K562 (cell line): ENCODE measurements around the gene TMEM131. TPM values are rescaled to one million over a fixed set of nuclear protein-coding genes. Genes with fewer than 3 reads are reported as not detected.

ENCODE experiments used
- ATAC-seq: fragments of 200-7000 bp; cut with Tn5 transposase; 3 replicates; pipeline ENCODE4 v1.9.1; 2020; ENCODE audit warnings: moderate library complexity
- BruUV-seq: library from RNA; stranded (reverse); fragments of 400-500 nt; replicated peaks from 2 replicates; lab custom pipeline; 2021; lab: Mats Ljungman, UMichigan
- CTCF ChIA-PET: fragments of 300-600 bp; formaldehyde crosslinking; extraction: SDS; loops from one replicate; lab custom pipeline; 2021; ENCODE audit warnings: low intra/inter-chr PET ratio; lab: Yijun Ruan, JAX
- POLR2A ChIA-PET: fragments of 300-600, 350-650 bp; sonication (Branson Sonifier 250); formaldehyde crosslinking; extraction: SDS; loops from one replicate; lab custom pipeline; 2021; ENCODE audit warnings: antibody characterized with exemption, inconsistent platforms; lab: Yijun Ruan, JAX
- DNase-seq, 4 experiments: peaks; one replicate each; pipeline versions ENCODE4 v3.0.0 to v3.0.0-alpha.2; 2011 to 2018; ENCODE audit warnings: low spot score in 3 of 4, mixed read lengths in 3 of 4; ENCODE audit errors: extremely low read depth in 1 of 4
- FAIRE-seq: peaks from 2 replicates; lab custom pipeline; 2011; peaks lifted over from hg19 to GRCh38; lab: Jason Lieb, UNC
- H2AFZ ChIP-seq: 2 replicates; pipeline ENCODE4 v1.6.0; 2011; ENCODE audit warnings: low read depth, low read length, control low read depth, inconsistent platforms
- H3K27ac ChIP-seq: fragments of 200-600 bp; 3 replicates; pipeline ENCODE4 v1.8.0; 2011; ENCODE audit warnings: low read depth, mild to moderate bottlenecking, control low read depth, inconsistent platforms, low read length, moderate library complexity, mixed read lengths; ENCODE audit errors: extremely low read depth
- H3K27me3 ChIP-seq, 2 experiments: fragments of 300-600 bp in 1 of 2; 2 replicates in 1 of 2; 3 replicates in 1 of 2; pipeline versions ENCODE4 v1.6.0 to v1.8.0; 2011; ENCODE audit warnings: inconsistent platforms in 2 of 2, low read length in 2 of 2, mild to moderate bottlenecking in 1 of 2, mixed read lengths in 1 of 2, moderate library complexity in 1 of 2; ENCODE audit not compliant: control insufficient read depth in 2 of 2, insufficient read depth in 2 of 2
- H3K36me3 ChIP-seq: fragments of 300-600 bp; 3 replicates; pipeline ENCODE4 v1.8.0; 2011; ENCODE audit warnings: mild to moderate bottlenecking, low read length, inconsistent platforms; ENCODE audit not compliant: control insufficient read depth, insufficient read depth
- H3K4me1 ChIP-seq, 2 experiments: fragments of 200-600 bp in 1 of 2; replicated peaks in 1 of 2; 2 replicates in 1 of 2; 3 replicates in 1 of 2; pipeline versions ENCODE4 v1.5.1 to v1.8.0; 2011; ENCODE audit warnings: inconsistent platforms in 2 of 2, low read length in 2 of 2, mild to moderate bottlenecking in 1 of 2, mixed read lengths in 1 of 2, moderate library complexity in 1 of 2; ENCODE audit not compliant: control insufficient read depth in 2 of 2, insufficient read depth in 2 of 2
- H3K4me2 ChIP-seq: 2 replicates; pipeline ENCODE4 v1.6.1; 2011; ENCODE audit warnings: low read length, control low read depth, inconsistent platforms, mixed read lengths; ENCODE audit not compliant: insufficient read depth
- H3K4me3 ChIP-seq: fragments of 200-600 bp; sonication (generic), shearing (Covaris generic); 2 replicates; pipeline ENCODE4 v1.5.1; 2016; ENCODE audit warnings: control low read depth, inconsistent platforms
- H3K79me2 ChIP-seq: fragments of 200-600 bp; 3 replicates; pipeline ENCODE4 v1.8.0; 2011; ENCODE audit warnings: low read length, inconsistent platforms; ENCODE audit not compliant: control insufficient read depth, insufficient read depth
- H3K9ac ChIP-seq, 2 experiments: 2 replicates each; pipeline versions ENCODE4 v1.6.0 to v1.6.1; 2011; ENCODE audit warnings: low read depth in 2 of 2, low read length in 2 of 2, control low read depth in 1 of 2, inconsistent platforms in 1 of 2, mild to moderate bottlenecking in 1 of 2, mixed read lengths in 1 of 2; ENCODE audit not compliant: insufficient read depth in 1 of 2
- H3K9me1 ChIP-seq: one replicate; pipeline ENCODE4 v1.6.0; 2011; ENCODE audit warnings: inconsistent platforms, mild to moderate bottlenecking, low read length, moderate library complexity; ENCODE audit not compliant: control insufficient read depth, insufficient read depth
- H3K9me3 ChIP-seq: replicated peaks from 2 replicates; pipeline ENCODE4 v1.5.1; 2011; ENCODE audit warnings: low read depth, low read length, inconsistent platforms; ENCODE audit not compliant: control insufficient read depth, insufficient read depth
- H4K20me1 ChIP-seq: replicated peaks from 2 replicates; pipeline ENCODE4 v1.6.1; 2011; ENCODE audit warnings: low read length, inconsistent platforms, mixed read lengths; ENCODE audit not compliant: control insufficient read depth, insufficient read depth
- CREM ChIP-seq: IDR thresholded peaks from 2 replicates; pipeline ENCODE4 v1.6.1; 2014; ENCODE audit warnings: antibody characterized with exemption, low read depth
- NCOA6 ChIP-seq: fragments of 450-650 bp; IDR thresholded peaks from 2 replicates; pipeline ENCODE4 v1.6.1; 2017; ENCODE audit warnings: mild to moderate bottlenecking
- NFXL1 ChIP-seq: fragments of 450-650 bp; formaldehyde crosslinking; IDR thresholded peaks from 2 replicates; pipeline ENCODE4 v1.4.0; 2021; ENCODE audit warnings: mild to moderate bottlenecking
- RBM39 ChIP-seq: fragments of 200-400 bp; formaldehyde crosslinking; optimal IDR thresholded peaks from 2 replicates; pipeline ENCODE3; 2018; ENCODE audit warnings: low read depth, low read length
- SMARCE1 ChIP-seq: fragments of 450-650 bp; IDR thresholded peaks from 2 replicates; pipeline ENCODE4 v1.7.1; 2016; ENCODE audit warnings: mild to moderate bottlenecking
- THRA ChIP-seq: fragments of 450-650 bp; IDR thresholded peaks from 2 replicates; pipeline ENCODE4 v1.6.1; 2017; ENCODE audit warnings: mild to moderate bottlenecking, moderate library complexity
- ZNF134 ChIP-seq: fragments of 250-450 bp; sonication (Bioruptor Pico); conservative IDR thresholded peaks from 2 replicates; pipeline ENCODE4 v1.4.0; 2020
- ZNF431 ChIP-seq: sonication (generic); formaldehyde crosslinking; IDR thresholded peaks from 2 replicates; pipeline ENCODE4 v1.8.0; 2022; ENCODE audit warnings: mild to moderate bottlenecking, missing genetic modification reagents
- ZNF639 ChIP-seq, 2 experiments: fragments of 200-800 bp in 1 of 2; sonication (Bioruptor generic) in 1 of 2; sonication (generic) in 1 of 2; formaldehyde crosslinking in 1 of 2; IDR thresholded peaks in 1 of 2; conservative IDR thresholded peaks in 1 of 2; 2 replicates each; pipeline versions ENCODE4 v1.5.0 to v1.6.1; 2016 to 2020; ENCODE audit warnings: missing compliant biosample characterization in 1 of 2, missing genetic modification characterization in 1 of 2, missing genetic modification reagents in 1 of 2
- WGBS: fragments of 100-300 bp; shearing (Covaris generic); methylation state at CpG from one replicate; pipeline ENCODE4 v1.1.6; 2016; ENCODE audit warnings: low coverage, mixed read lengths; ENCODE audit not compliant: insufficient coverage; ENCODE audit errors: missing lambda C conversion rate; 5-methylcytosine and 5-hydroxymethylcytosine counted together
- in situ Hi-C: fragments of 300-500 bp; cut with MboI; formaldehyde crosslinking; loops from 4 replicates; pipeline ENCODE4 v1.15.0; 2018; ENCODE audit warnings: inconsistent platforms, mixed read lengths
- intact Hi-C: fragments of 100-400 bp; cut with micrococcal nuclease; formaldehyde crosslinking; loops from 2 replicates; pipeline ENCODE4 v1.14.2; 2022
- polyA plus RNA-seq, 8 experiments: library from polyadenylated mRNA; depleted of rRNA in 4 of 8; stranded (reverse) in 5 of 8; unstranded in 3 of 8; fragments of >200 nt; fragmentation: Nextera tagmentation in 2 of 8; fragmentation: Illumina TruSeq in 1 of 8; extraction: Ambion mirVana in 2 of 8; extraction: Trizol in 1 of 8; gene quantifications; 2 replicates each; pipeline versions ENCODE4 v1.2.1 to v1.2.3, GENCODE V29; 2011 to 2014; ENCODE audit warnings: inconsistent platforms in 1 of 8, missing spikeins in 1 of 8
- total RNA-seq, 7 experiments: library from RNA; depleted of rRNA in 6 of 7; stranded (reverse); fragments of >200 nt in 6 of 7; fragmentation: Illumina TruSeq in 2 of 7; extraction: Trizol in 2 of 7; gene quantifications; 2 replicates each; pipeline versions ENCODE4 v1.2.1 to v1.2.3, GENCODE V29; 2011 to 2021; ENCODE audit warnings: low replicate concordance in 1 of 7

The TMEM131 gene
- total and polyA plus RNA-seq, 9 of the 15 experiments (the other 6 are each of a cell fraction or from before 2014, with no cell fraction given), result 2.5 to 21.1 (median 12.4) TPM

GRCh38 chr2:97707362-97708047 lies 288.2 kb downstream of the TMEM131 start:
- in situ Hi-C loops, result no loop called here
- H3K36me3 ChIP-seq, result no peaks in the 10 kb centered on the region
- H4K20me1 ChIP-seq, result no peaks in the 10 kb centered on the region
- DNase-seq (no peak), FAIRE-seq (no peak), ATAC-seq (no peak)
- intact Hi-C loops, result loop anchor here (10.0 kb wide), 1 partner anchor 677 kb away; no protein-coding TSS in a partner anchor
- no TSS peak for BruUV-seq
- H3K4me3 ChIP-seq, result no peak overlapping the region
- no peak overlapping the region for H3K4me2 ChIP-seq
- no peaks in the 10 kb centered on the region for H3K27me3 ChIP-seq
- H3K27ac ChIP-seq, result no peak overlapping the region
- H3K9ac ChIP-seq, result peak overlapping the region in 1 of 2 experiments; percentile 35; a peak in 2 of 4 replicates
- no peaks in the 10 kb centered on the region for H3K79me2 ChIP-seq
- no peaks in the 10 kb centered on the region; the same call in 1 of the 2 replicates for H3K9me3 ChIP-seq
- TF ChIP-seq ZNF431 (CRISPR knock-in tag), result no peak
- no peak for TF ChIP-seq SMARCE1
- TF ChIP-seq ZNF134, result no peak
- no peak for TF ChIP-seq NCOA6
- no peak for TF ChIP-seq RBM39
- no peak for TF ChIP-seq ZNF639 (CRISPR knock-in tag; conservative IDR thresholded peaks at IDR 0.05 in 1 of 2, IDR thresholded peaks at IDR 0.05 in 1 of 2)
- TF ChIP-seq CREM, result no peak
- TF ChIP-seq THRA, result no peak
- no peak for TF ChIP-seq NFXL1 (CRISPR knock-in tag)
- H3K9me1 ChIP-seq, result peaks cover 3% of the 10 kb centered on the region
- peaks cover 20 to 28% of the 10 kb centered on the region in 2 experiments for H3K4me1 ChIP-seq
- no peak overlapping the region for H2AFZ ChIP-seq
- POLR2A ChIA-PET, result interaction anchor here (0.6 to 1.6 kb wide), 2 partner anchors 8 to 92 kb away, joined by 3 to 5 read pairs; no protein-coding TSS in a partner anchor
- CTCF ChIA-PET, result no interaction called here
- 29% methylated on average over 10 of the region's 11 CpGs for WGBS
